Ishikawa (cell line): ENCODE data around the gene CYBC1.

ENCODE experiments used
- CEBPB ChIP-seq: IDR thresholded peaks from 2 replicates; pipeline ENCODE4 v1.6.1; 2012
- CREB1 ChIP-seq: IDR thresholded peaks from 2 replicates; pipeline ENCODE4 v1.6.1; 2012; ENCODE audit warnings: low read depth
- EGR1 ChIP-seq: IDR thresholded peaks from 2 replicates; pipeline ENCODE4 v1.6.1; 2012
- EP300 ChIP-seq: IDR thresholded peaks from 2 replicates; pipeline ENCODE4 v1.6.1; 2012; ENCODE audit warnings: borderline replicate concordance
- FOXM1 ChIP-seq: IDR thresholded peaks from 2 replicates; pipeline ENCODE4 v1.6.1; 2012; ENCODE audit warnings: low read depth, borderline replicate concordance
- MAX ChIP-seq: IDR thresholded peaks from 2 replicates; pipeline ENCODE4 v1.6.1; 2012
- NFIC ChIP-seq: IDR thresholded peaks from 2 replicates; pipeline ENCODE4 v1.6.1; 2012
- RAD21 ChIP-seq: IDR thresholded peaks from 2 replicates; pipeline ENCODE4 v1.6.1; 2012; ENCODE audit warnings: low read depth
- REST ChIP-seq: IDR thresholded peaks from 2 replicates; pipeline ENCODE4 v1.6.1; 2012; ENCODE audit warnings: low read depth, mild to moderate bottlenecking
- TAF1 ChIP-seq: IDR thresholded peaks from 2 replicates; pipeline ENCODE4 v1.6.1; 2012; ENCODE audit warnings: low read depth, mild to moderate bottlenecking
- TCF12 ChIP-seq: IDR thresholded peaks from 2 replicates; pipeline ENCODE4 v1.6.1; 2012; ENCODE audit warnings: low read depth
- TEAD4 ChIP-seq: IDR thresholded peaks from 2 replicates; pipeline ENCODE4 v1.6.1; 2012
- USF1 ChIP-seq: IDR thresholded peaks from 2 replicates; pipeline ENCODE4 v1.6.1; 2012
- YY1 ChIP-seq: IDR thresholded peaks from 2 replicates; pipeline ENCODE4 v1.6.1; 2012; ENCODE audit warnings: low read depth
- ZBTB7A ChIP-seq: IDR thresholded peaks from 2 replicates; pipeline ENCODE4 v1.6.1; 2012; ENCODE audit warnings: low read depth

CYBC1 gene

GRCh38 chr17:82491533-82491932 lies 41.0 kb upstream of the CYBC1 start:
- TF ChIP-seq CEBPB (no peak), FOXM1 (no peak), YY1 (no peak), TAF1 (no peak), EP300 (no peak), TEAD4 (no peak)

- TF ChIP-seq ZBTB7A: no peak
- no peak for TF ChIP-seq EGR1
- TF ChIP-seq TAF1: no peak
- TF ChIP-seq USF1: no peak
- TF ChIP-seq FOXM1: no peak
- no peak for TF ChIP-seq REST
- no peak for TF ChIP-seq EP300
- no peak for TF ChIP-seq CEBPB
- TF ChIP-seq TCF12: no peak
- no peak for TF ChIP-seq CREB1
- no peak for TF ChIP-seq RAD21
- no peak for TF ChIP-seq YY1
- no peak for TF ChIP-seq NFIC
- TF ChIP-seq MAX: no peak
- TF ChIP-seq TEAD4: no peak
These were observed 40.6 kb upstream of the CYBC1 start for GRCh38 chr17:82491196-82491530.

GRCh38 chr17:82490512-82491195 lies 40.1 kb upstream of the CYBC1 start:
- no peak for TF ChIP-seq ZBTB7A
- TF ChIP-seq CREB1: no peak
- TF ChIP-seq EGR1: no peak
- no peak for TF ChIP-seq TAF1
- TF ChIP-seq FOXM1: no peak
- TF ChIP-seq TEAD4: no peak
- TF ChIP-seq EP300: no peak
- no peak for TF ChIP-seq NFIC
- TF ChIP-seq TCF12: no peak
- TF ChIP-seq CEBPB: no peak
- TF ChIP-seq REST: no peak
- no peak for TF ChIP-seq USF1

- TF ChIP-seq NFIC: no peak
- no peak for TF ChIP-seq CEBPB
- no peak for TF ChIP-seq YY1
- no peak for TF ChIP-seq EP300
- no peak for TF ChIP-seq TAF1
- no peak for TF ChIP-seq ZBTB7A
- TF ChIP-seq CREB1: no peak
- TF ChIP-seq TCF12: no peak
- no peak for TF ChIP-seq TEAD4
- no peak for TF ChIP-seq MAX
These were observed 39.4 kb upstream of the CYBC1 start for GRCh38 chr17:82489851-82490511.

- TF ChIP-seq EGR1 (no peak), TAF1 (no peak), NFIC (no peak), TEAD4 (no peak), YY1 (no peak), ZBTB7A (no peak), REST (no peak), CREB1 (no peak), FOXM1 (no peak)
These were observed 38.6 kb upstream of the CYBC1 start for GRCh38 chr17:82489117-82489516.
